HepG2 (cell line): ENCODE results near the gene SMARCB1. TPM values are rescaled to one million over a fixed set of nuclear protein-coding genes. Genes with fewer than 3 reads are reported as not detected.

ENCODE experiments used
- ADNP ChIP-seq: sonication (generic); formaldehyde crosslinking; IDR thresholded peaks from 2 replicates; pipeline ENCODE4 v1.4.0; 2020; ENCODE audit warnings: missing genetic modification reagents
- AKAP8 ChIP-seq: sonication (generic); formaldehyde crosslinking; IDR thresholded peaks from 2 replicates; pipeline ENCODE4 v1.5.1; 2020; ENCODE audit warnings: mild to moderate bottlenecking, missing genetic modification reagents
- ARNTL ChIP-seq: sonication (generic); formaldehyde crosslinking; IDR thresholded peaks from 2 replicates; pipeline ENCODE4 v1.4.0; 2020; ENCODE audit warnings: mild to moderate bottlenecking, missing genetic modification reagents
- ATF3 ChIP-seq: sonication (generic); formaldehyde crosslinking; IDR thresholded peaks from 2 replicates; pipeline ENCODE4 v1.4.0; 2020; ENCODE audit warnings: missing genetic modification reagents
- CHD4 ChIP-seq: fragments of 200-600 bp; sonication (generic); IDR thresholded peaks from 2 replicates; pipeline ENCODE4 v1.7.0; 2017; ENCODE audit warnings: mild to moderate bottlenecking, low read length, borderline replicate concordance
- EZH2 ChIP-seq: conservative IDR thresholded peaks from 2 replicates; pipeline ENCODE4 v1.6.1; 2012; ENCODE audit warnings: mild to moderate bottlenecking, low read depth, low read length, moderate library complexity
- FOSL1 ChIP-seq: sonication (generic); formaldehyde crosslinking; IDR thresholded peaks from 2 replicates; pipeline ENCODE4 v1.9.0; 2021; ENCODE audit warnings: missing genetic modification reagents, borderline replicate concordance
- HNRNPL ChIP-seq: fragments of 200-400 bp; formaldehyde crosslinking; IDR thresholded peaks from 2 replicates; pipeline ENCODE4 v1.6.1; 2017; ENCODE audit warnings: mild to moderate bottlenecking, low read depth, low read length
- KAT8 ChIP-seq: IDR thresholded peaks from 2 replicates; pipeline ENCODE4 v1.6.1; 2016; ENCODE audit warnings: missing genetic modification reagents, missing compliant biosample characterization
- MAZ ChIP-seq, 2 experiments: sonication (generic) in 1 of 2; formaldehyde crosslinking in 1 of 2; IDR thresholded peaks; 2 replicates each; pipeline versions ENCODE4 v1.5.0 to v1.6.1; 2012 to 2020; ENCODE audit warnings: low read depth in 2 of 2, mild to moderate bottlenecking in 2 of 2, borderline replicate concordance in 1 of 2, improper control_type of control experiment in 1 of 2, low read length in 1 of 2, missing genetic modification reagents in 1 of 2, moderate library complexity in 1 of 2
- POLR2A ChIP-seq, 2 experiments: IDR thresholded peaks; 2 replicates each; pipeline ENCODE4 v1.6.1; 2011; ENCODE audit warnings: low read depth in 2 of 2, low read length in 2 of 2, mild to moderate bottlenecking in 1 of 2, moderate library complexity in 1 of 2; ENCODE audit not compliant: insufficient read depth in 1 of 2
- POLR2AphosphoS2 ChIP-seq: IDR thresholded peaks from 2 replicates; pipeline ENCODE4 v1.6.1; 2011; ENCODE audit warnings: low read depth, low read length, improper control_type of control experiment
- PRMT3 ChIP-seq: sonication (generic); formaldehyde crosslinking; IDR thresholded peaks from 2 replicates; pipeline ENCODE4 v1.8.1; 2022; ENCODE audit warnings: low read depth, mild to moderate bottlenecking, moderate library complexity, missing genetic modification reagents, borderline replicate concordance
- RXRB ChIP-seq: IDR thresholded peaks from 2 replicates; pipeline ENCODE4 v1.6.1; 2016; ENCODE audit warnings: borderline replicate concordance, missing genetic modification reagents, missing compliant biosample characterization
- SOX13 ChIP-seq, 3 experiments: fragments of 450-650 bp in 1 of 3; sonication (generic) in 1 of 3; formaldehyde crosslinking in 1 of 3; IDR thresholded peaks in 2 of 3; conservative IDR thresholded peaks in 1 of 3; 2 replicates each; pipeline versions ENCODE4 v1.5.0 to v1.6.1; 2016 to 2020; ENCODE audit warnings: antibody characterized with exemption in 1 of 3, mild to moderate bottlenecking in 1 of 3, missing compliant biosample characterization in 1 of 3, missing genetic modification reagents in 1 of 3, moderate library complexity in 1 of 3
- TOPORS ChIP-seq: sonication (generic); formaldehyde crosslinking; IDR thresholded peaks from 2 replicates; pipeline ENCODE4 v1.8.0; 2023; ENCODE audit warnings: mild to moderate bottlenecking, missing genetic modification reagents
- ZNF180 ChIP-seq: sonication (generic); formaldehyde crosslinking; IDR thresholded peaks from 2 replicates; pipeline ENCODE4 v1.4.0; 2020; ENCODE audit warnings: low read depth, missing genetic modification reagents, borderline replicate concordance
- ZNF317 ChIP-seq: sonication (generic); formaldehyde crosslinking; IDR thresholded peaks from 2 replicates; pipeline ENCODE4 v1.5.0; 2020; ENCODE audit warnings: mild to moderate bottlenecking, missing genetic modification reagents
- ZNF432 ChIP-seq: sonication (generic); formaldehyde crosslinking; IDR thresholded peaks from 2 replicates; pipeline ENCODE4 v1.5.0; 2020; ENCODE audit warnings: missing genetic modification reagents, mild to moderate bottlenecking, borderline replicate concordance
- ZNF784 ChIP-seq: sonication (generic); formaldehyde crosslinking; IDR thresholded peaks from 2 replicates; pipeline ENCODE4 v1.5.1; 2020; ENCODE audit warnings: missing genetic modification reagents, mild to moderate bottlenecking, borderline replicate concordance
- ZNF792 ChIP-seq: IDR thresholded peaks from 2 replicates; pipeline ENCODE4 v1.6.1; 2016
- polyA plus RNA-seq, 8 experiments: library from polyadenylated mRNA; depleted of rRNA in 3 of 8; stranded (reverse) in 7 of 8; unstranded in 1 of 8; fragments of >200 nt; fragmentation: Illumina TruSeq in 4 of 8; extraction: Trizol in 4 of 8; gene quantifications; 2 replicates each; pipeline versions ENCODE4 v1.2.1 to v1.2.3, GENCODE V29; 2011 to 2016; ENCODE audit warnings: low read depth in 4 of 8, missing spikeins in 1 of 8, mixed read lengths in 1 of 8; ENCODE audit not compliant: insufficient read depth in 1 of 8
- total RNA-seq, 5 experiments: library from RNA; depleted of rRNA; stranded (reverse); fragments of >200 nt; fragmentation: Illumina TruSeq; extraction: Trizol; gene quantifications; 2 replicates each; pipeline ENCODE4 v1.2.3, GENCODE V29; 2016; ENCODE audit warnings: low read depth in 1 of 5
- TF ChIP-seq, protein P1 (sequence below): sonication (generic); formaldehyde crosslinking; IDR thresholded peaks from 2 replicates; pipeline ENCODE4 v1.4.0; 2020; ENCODE audit warnings: missing genetic modification reagents
- TF ChIP-seq, protein P2 (sequence below): sonication (generic); formaldehyde crosslinking; IDR thresholded peaks from 2 replicates; pipeline ENCODE4 v1.5.0; 2020; ENCODE audit warnings: missing genetic modification reagents
- TF ChIP-seq, protein P3 (sequence below): IDR thresholded peaks from 2 replicates; pipeline ENCODE4 v1.6.1; 2016; ENCODE audit warnings: mild to moderate bottlenecking, missing biosample characterization, missing genetic modification reagents
- TF ChIP-seq, protein P4 (sequence below): IDR thresholded peaks from 2 replicates; pipeline ENCODE4 v1.6.1; 2016
- TF ChIP-seq, protein P5 (sequence below): sonication (generic); formaldehyde crosslinking; IDR thresholded peaks from 2 replicates; pipeline ENCODE4 v1.8.0; 2022; ENCODE audit warnings: missing genetic modification reagents, low read depth, mild to moderate bottlenecking, borderline replicate concordance

The SMARCB1 gene
- total and polyA plus RNA-seq, 2 of the 13 experiments (the other 11 are each of a cell fraction or from before 2014, with no cell fraction given): 74.0 to 166 TPM

GRCh38 chr22:23775779-23776375 is 10.9 kb upstream of the SMARCB1 start (continued):
- TF ChIP-seq, protein P1, sequence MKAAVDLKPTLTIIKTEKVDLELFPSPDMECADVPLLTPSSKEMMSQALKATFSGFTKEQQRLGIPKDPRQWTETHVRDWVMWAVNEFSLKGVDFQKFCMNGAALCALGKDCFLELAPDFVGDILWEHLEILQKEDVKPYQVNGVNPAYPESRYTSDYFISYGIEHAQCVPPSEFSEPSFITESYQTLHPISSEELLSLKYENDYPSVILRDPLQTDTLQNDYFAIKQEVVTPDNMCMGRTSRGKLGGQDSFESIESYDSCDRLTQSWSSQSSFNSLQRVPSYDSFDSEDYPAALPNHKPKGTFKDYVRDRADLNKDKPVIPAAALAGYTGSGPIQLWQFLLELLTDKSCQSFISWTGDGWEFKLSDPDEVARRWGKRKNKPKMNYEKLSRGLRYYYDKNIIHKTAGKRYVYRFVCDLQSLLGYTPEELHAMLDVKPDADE (CRISPR knock-in tag): no peak
- no peak for TF ChIP-seq MAZ (IDR thresholded peaks at IDR 0.05; ENCODE audit: borderline replicate concordance, low read depth, low read length)
- no peak for TF ChIP-seq MAZ (CRISPR knock-in tag; IDR thresholded peaks at IDR 0.05; ENCODE audit: low read depth)
- TF ChIP-seq EZH2: no peak
- no peak for TF ChIP-seq ZNF784 (CRISPR knock-in tag)
- TF ChIP-seq TOPORS: no peak
- TF ChIP-seq RXRB (CRISPR knock-in tag): no peak
- no peak for TF ChIP-seq SOX13 (IDR thresholded peaks at IDR 0.05)
- TF ChIP-seq SOX13 (CRISPR knock-in tag; conservative IDR thresholded peaks at IDR 0.05 in 1 of 2, IDR thresholded peaks at IDR 0.05 in 1 of 2): no peak
- TF ChIP-seq ZNF317 (CRISPR knock-in tag): 0 out of 2 replicates have a peak, but pooled peaks have one; percentile 29
- TF ChIP-seq, protein P2, sequence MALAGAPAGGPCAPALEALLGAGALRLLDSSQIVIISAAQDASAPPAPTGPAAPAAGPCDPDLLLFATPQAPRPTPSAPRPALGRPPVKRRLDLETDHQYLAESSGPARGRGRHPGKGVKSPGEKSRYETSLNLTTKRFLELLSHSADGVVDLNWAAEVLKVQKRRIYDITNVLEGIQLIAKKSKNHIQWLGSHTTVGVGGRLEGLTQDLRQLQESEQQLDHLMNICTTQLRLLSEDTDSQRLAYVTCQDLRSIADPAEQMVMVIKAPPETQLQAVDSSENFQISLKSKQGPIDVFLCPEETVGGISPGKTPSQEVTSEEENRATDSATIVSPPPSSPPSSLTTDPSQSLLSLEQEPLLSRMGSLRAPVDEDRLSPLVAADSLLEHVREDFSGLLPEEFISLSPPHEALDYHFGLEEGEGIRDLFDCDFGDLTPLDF (CRISPR knock-in tag): no peak
- TF ChIP-seq ARNTL (CRISPR knock-in tag): no peak
- TF ChIP-seq, protein P3, sequence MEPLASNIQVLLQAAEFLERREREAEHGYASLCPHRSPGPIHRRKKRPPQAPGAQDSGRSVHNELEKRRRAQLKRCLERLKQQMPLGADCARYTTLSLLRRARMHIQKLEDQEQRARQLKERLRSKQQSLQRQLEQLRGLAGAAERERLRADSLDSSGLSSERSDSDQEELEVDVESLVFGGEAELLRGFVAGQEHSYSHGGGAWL (CRISPR knock-in tag): no peak
- no peak for TF ChIP-seq ZNF432 (CRISPR knock-in tag)
- 0 out of 2 replicates have a peak, but pooled peaks have one; percentile 73 for TF ChIP-seq ADNP (CRISPR knock-in tag)
- TF ChIP-seq POLR2A (IDR thresholded peaks at IDR 0.05; ENCODE audit: insufficient read depth in 1 of 2, low read depth in 2 of 2, low read length in 2 of 2): no peak
- no peak for TF ChIP-seq KAT8 (CRISPR knock-in tag)
- TF ChIP-seq HNRNPL: 0 out of 2 replicates have a peak, but pooled peaks have one; percentile 19
- TF ChIP-seq ATF3 (CRISPR knock-in tag): no peak
- no peak for TF ChIP-seq AKAP8 (CRISPR knock-in tag)
- TF ChIP-seq, protein P4, sequence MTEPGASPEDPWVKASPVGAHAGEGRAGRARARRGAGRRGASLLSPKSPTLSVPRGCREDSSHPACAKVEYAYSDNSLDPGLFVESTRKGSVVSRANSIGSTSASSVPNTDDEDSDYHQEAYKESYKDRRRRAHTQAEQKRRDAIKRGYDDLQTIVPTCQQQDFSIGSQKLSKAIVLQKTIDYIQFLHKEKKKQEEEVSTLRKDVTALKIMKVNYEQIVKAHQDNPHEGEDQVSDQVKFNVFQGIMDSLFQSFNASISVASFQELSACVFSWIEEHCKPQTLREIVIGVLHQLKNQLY (CRISPR knock-in tag): no peak
- TF ChIP-seq ZNF180 (CRISPR knock-in tag): no peak
- no peak; the same call in 1 of the 2 replicates for TF ChIP-seq CHD4
- no peak for TF ChIP-seq ZNF792
- TF ChIP-seq, protein P5, sequence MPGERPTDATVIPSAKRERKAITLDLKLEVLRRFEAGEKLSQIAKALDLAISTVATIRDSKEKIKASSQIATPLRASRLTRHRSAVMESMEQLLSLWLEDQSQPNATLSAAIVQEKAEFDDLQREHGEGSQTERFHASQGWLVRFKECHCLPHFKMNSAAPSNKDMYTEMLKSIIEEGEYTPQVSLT (CRISPR knock-in tag): no peak
- no peak for TF ChIP-seq POLR2AphosphoS2
- no peak for TF ChIP-seq FOSL1
- no peak for TF ChIP-seq PRMT3 (CRISPR knock-in tag)
